Endothelial cell of umbilical vein (primary cell): ENCODE measurements around the gene SKOR2.

Source experiments
- CTCF ChIP-seq, 2 donors: IDR thresholded peaks; 1 replicate in 1 of 2; 2 replicates in 1 of 2; pipeline ENCODE4 v1.5.1; 2011; ENCODE audit warnings: low read length in 2 of 2, mild to moderate bottlenecking in 2 of 2, moderate library complexity in 2 of 2, control low read depth in 1 of 2, inconsistent platforms in 1 of 2, low read depth in 1 of 2; ENCODE audit not compliant: insufficient read depth in 1 of 2; ENCODE audit errors: extremely low read depth in 1 of 2
- EZH2 ChIP-seq: IDR thresholded peaks from 2 replicates; pipeline ENCODE4 v1.6.1; 2012; ENCODE audit warnings: borderline replicate concordance, low read depth, mild to moderate bottlenecking, moderate library complexity, low read length, inconsistent platforms; ENCODE audit not compliant: severe bottlenecking
- JUN ChIP-seq: IDR thresholded peaks from 2 replicates; pipeline ENCODE4 v1.6.1; 2011; ENCODE audit warnings: borderline replicate concordance, low read depth; ENCODE audit not compliant: insufficient read length, insufficient read depth
- POLR2A ChIP-seq: IDR thresholded peaks from 2 replicates; pipeline ENCODE4 v1.6.1; 2012; ENCODE audit warnings: low read depth, mild to moderate bottlenecking, control low read depth, low read length
- POLR2AphosphoS5 ChIP-seq: IDR thresholded peaks from 2 replicates; pipeline ENCODE4 v1.6.1; 2012; ENCODE audit warnings: low read depth, mild to moderate bottlenecking, control low read depth, low read length, moderate library complexity; ENCODE audit not compliant: insufficient read depth

GRCh38 chr18:47265197-47265596 is 13.7 kb upstream of the SKOR2 start:
- no peak for TF ChIP-seq JUN
- TF ChIP-seq POLR2AphosphoS5: no peak
- no peak for TF ChIP-seq POLR2A
- no peak for TF ChIP-seq CTCF (IDR thresholded peaks at IDR 0.05; ENCODE audit: extremely low read depth in 1 of 2, insufficient read depth in 1 of 2, low read depth in 1 of 2, low read length in 2 of 2)
- no peak for TF ChIP-seq EZH2
